Placental pericyte (primary cell): ENCODE data around the gene OR10AD1. TPM values are rescaled to one million over a fixed set of nuclear protein-coding genes. Genes with fewer than 3 reads are reported as not detected.

Experiments
- total RNA-seq: library from RNA; depleted of rRNA; stranded (reverse); fragments of >200 nt; gene quantifications from 2 replicates; pipeline ENCODE4 v1.2.3, GENCODE V29; 2012

Gene OR10AD1
- total RNA-seq: not detected in 2 replicates

GRCh38 chr12:48203192-48203591 is at the start of gene OR10AD1:
OR10AD1 (minus strand) TSS chr12:48203292; CDS start chr12:48203292, 0 bp downstream.

GRCh38 chr12:48183091-48183875 is 19.8 kb downstream of the OR10AD1 start, which contains the start of gene CCDC184:
CCDC184 (plus strand) TSS chr12:48183644; CDS start chr12:48184123, 479 bp downstream.

GRCh38 chr12:48157018-48157888 is 45.8 kb downstream of the OR10AD1 start, which contains the start of gene ASB8:
ASB8 (minus strand) TSS chr12:48157515; CDS start chr12:48153496, 4,019 bp downstream.

Other genes with a start within 250 kb of the OR10AD1 start
- 62.2 and 107 TPM in 2 replicates for gene TMEM106C, start 239.7 kb downstream of the OR10AD1 start, total RNA-seq
- 0.14 TPM in 1 of 2 replicates, not detected in the other for gene COL2A1, start 198.8 kb downstream of the OR10AD1 start, total RNA-seq
- gene SENP1, start 97.2 kb downstream of the OR10AD1 start, total RNA-seq: 18.8 and 31.5 TPM in 2 replicates
- gene PFKM, start 83.9 kb downstream of the OR10AD1 start, total RNA-seq: 53.0 and 63.9 TPM in 2 replicates
- 21.2 and 24.2 TPM in 2 replicates for gene ASB8, start 45.8 kb downstream of the OR10AD1 start, total RNA-seq
- gene CCDC184, start 19.6 kb downstream of the OR10AD1 start, total RNA-seq: 0.29 and 1.1 TPM in 2 replicates
- gene ZNF641, start 147.6 kb upstream of the OR10AD1 start, total RNA-seq: 8.7 and 16.6 TPM in 2 replicates